Astrocyte of the cerebellum (primary cell): ENCODE measurements around the gene SPTBN1.

ENCODE experiments used
- DNase-seq: peaks from one replicate; pipeline ENCODE4 v3.0.0-alpha.2; 2011; ENCODE audit warnings: low read depth
- H3K4me3 ChIP-seq: 2 replicates; pipeline ENCODE4 v1.5.1; 2011; ENCODE audit warnings: mild to moderate bottlenecking, low read depth, low read length, moderate library complexity
- CTCF ChIP-seq: IDR thresholded peaks from 2 replicates; pipeline ENCODE4 v1.5.1; 2012; ENCODE audit warnings: low read length, low read depth, moderate library complexity, mild to moderate bottlenecking; ENCODE audit errors: missing control alignments
- in situ Hi-C: cut with HindIII; loops from 2 replicates; pipeline ENCODE4 v1.10.0; 2017; ENCODE audit warnings: low sequenced_read_pairs

The SPTBN1 gene

DNA sequence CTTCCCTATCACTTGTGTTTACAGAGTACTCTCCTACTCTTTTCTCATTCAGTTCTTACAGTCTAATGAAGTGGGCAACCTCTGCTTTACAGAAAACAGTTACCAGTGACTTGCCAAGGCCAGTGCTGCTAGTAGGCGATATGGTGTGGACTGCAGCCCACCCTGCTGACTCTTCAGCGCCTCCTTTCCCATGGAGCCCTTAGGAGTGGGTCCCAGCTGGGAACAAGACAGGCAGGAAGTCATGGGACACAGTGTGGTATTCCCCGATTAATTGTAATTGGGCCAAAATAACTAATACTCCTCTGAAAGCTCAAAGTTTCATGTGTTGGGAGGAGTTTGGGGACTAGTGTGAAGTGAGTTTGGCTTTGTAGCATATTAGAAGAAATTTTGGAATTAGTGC, 147.2 kb downstream of the SPTBN1 start:
- DNase-seq = no peak
- no peak overlapping the region for H3K4me3 ChIP-seq
- no peak for TF ChIP-seq CTCF
- in situ Hi-C loops = no loop called here

DNA sequence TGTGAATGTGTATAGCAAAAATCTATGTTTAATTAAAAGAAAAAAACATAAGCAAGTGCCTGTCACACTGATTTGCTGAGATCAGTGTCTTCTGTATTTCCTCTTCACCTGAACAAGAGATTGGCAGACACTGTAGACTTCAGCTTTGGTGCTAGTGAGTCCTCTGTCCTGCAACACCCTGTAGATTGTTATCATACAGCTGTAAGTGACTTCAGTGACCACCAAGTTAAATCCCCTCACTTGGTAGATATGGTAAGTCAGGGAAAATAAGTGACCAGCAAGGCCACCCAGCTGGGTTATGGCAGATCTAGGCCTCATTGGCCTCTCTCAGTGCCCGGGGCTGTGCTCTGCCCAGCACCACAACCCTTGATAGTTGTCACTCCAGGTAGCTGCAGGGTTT, 147.7 kb downstream of the SPTBN1 start:
- in situ Hi-C loops = no loop called here
- H3K4me3 ChIP-seq = no peak overlapping the region
- no peak for DNase-seq
- TF ChIP-seq CTCF = no peak

DNA sequence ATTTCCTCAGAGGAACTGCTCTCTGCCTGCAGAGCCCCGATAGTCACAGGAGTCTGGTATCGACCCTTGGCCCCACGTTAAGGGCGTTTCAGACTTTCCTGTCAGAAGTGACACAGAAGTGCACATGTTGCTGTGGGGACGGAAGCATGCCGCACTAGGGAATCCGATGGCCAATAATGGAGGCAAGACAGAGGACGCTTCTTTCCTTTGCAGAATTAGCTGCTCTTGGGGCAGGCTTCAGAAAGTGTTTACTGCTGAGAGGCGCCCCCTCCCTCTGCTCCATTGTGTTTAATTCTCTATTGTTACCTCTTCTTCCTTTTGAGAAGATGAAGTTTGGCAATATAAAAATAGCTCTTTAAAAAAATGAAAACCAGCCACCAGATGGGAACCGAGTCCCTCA, 148.7 kb downstream of the SPTBN1 start:
- no peak for DNase-seq
- in situ Hi-C loops = no loop called here
- no peak overlapping the region for H3K4me3 ChIP-seq

GRCh38 chr2:54605836-54606235, 149.7 kb downstream of the SPTBN1 start:
- in situ Hi-C loops = no loop called here
- peak; percentile 75 for DNase-seq
- no peak overlapping the region for H3K4me3 ChIP-seq
- TF ChIP-seq CTCF = no peak

More for the DNA sequence above, 148.7 kb downstream of the SPTBN1 start:
- TF ChIP-seq CTCF = no peak

DNA sequence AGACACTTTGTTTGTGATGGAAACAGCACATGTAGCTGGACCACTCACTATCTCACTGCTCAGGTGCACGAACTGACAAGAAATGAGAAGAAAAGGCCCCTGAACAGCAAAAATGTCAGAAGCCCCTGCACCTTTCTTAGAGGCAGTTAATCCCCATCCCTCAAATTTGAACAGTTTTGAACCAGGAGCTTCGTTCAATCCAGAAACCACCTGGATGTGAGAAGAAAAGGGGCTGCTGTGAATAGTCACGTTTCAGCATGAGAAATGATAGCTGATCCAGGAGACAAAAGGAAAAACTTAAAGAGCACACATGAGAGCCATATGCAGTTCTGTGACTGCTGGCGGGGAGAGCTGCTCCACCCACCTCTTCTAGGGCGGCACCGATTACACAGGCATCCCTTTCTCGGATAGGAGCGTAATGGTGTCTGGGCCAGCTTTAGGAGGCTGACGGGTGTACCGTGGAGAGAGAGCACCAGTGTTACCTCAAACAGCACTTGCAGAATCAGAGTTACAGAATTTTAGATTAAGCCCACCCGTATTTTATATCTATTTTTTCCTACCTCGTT, 150.3 kb downstream of the SPTBN1 start:
- in situ Hi-C loops = no loop called here
- no peak for TF ChIP-seq CTCF
- no peak overlapping the region for H3K4me3 ChIP-seq
- no peak for DNase-seq

DNA sequence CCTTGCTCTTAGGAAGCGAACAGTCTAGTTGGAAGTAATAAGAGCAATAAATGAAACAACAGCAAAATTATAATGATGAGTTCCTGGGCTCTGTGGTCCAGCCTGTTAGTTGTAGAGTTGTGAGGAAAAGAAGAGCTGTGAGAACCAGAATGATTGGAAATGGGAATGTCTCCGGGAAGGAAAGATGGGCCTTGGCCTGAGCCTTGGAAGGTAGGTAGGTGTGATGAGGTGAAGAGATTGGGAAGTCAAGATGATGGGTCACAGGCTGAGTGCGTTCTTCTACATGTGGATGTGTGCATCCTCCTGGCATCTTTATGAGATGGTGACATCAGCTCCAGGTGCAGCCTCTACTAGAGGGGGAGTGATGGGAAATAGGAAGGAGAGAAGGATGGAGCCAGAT, 152.1 kb downstream of the SPTBN1 start:
- H3K4me3 ChIP-seq = no peak overlapping the region
- DNase-seq = no peak
- in situ Hi-C loops = no loop called here
- TF ChIP-seq CTCF = no peak

GRCh38 chr2:54609241-54609640, 153.1 kb downstream of the SPTBN1 start:
- H3K4me3 ChIP-seq = no peak overlapping the region
- in situ Hi-C loops = no loop called here
- TF ChIP-seq CTCF = no peak
- no peak for DNase-seq
